HEK293 (cell line): Measurements from ENCODE around the gene HMMR.

Experiments used
- GLIS2 ChIP-seq: fragments of 450-650 bp; formaldehyde crosslinking; IDR thresholded peaks from 2 replicates; pipeline ENCODE4 v1.5.1; 2016; ENCODE audit warnings: missing biosample characterization, missing genetic modification characterization
- HOXC10 ChIP-seq: sonication (generic); formaldehyde crosslinking; IDR thresholded peaks from 2 replicates; pipeline ENCODE4 v1.8.1; 2023; ENCODE audit warnings: mild to moderate bottlenecking, missing genetic modification reagents
- SALL2 ChIP-seq: fragments of 450-650 bp; formaldehyde crosslinking; IDR thresholded peaks from 2 replicates; pipeline ENCODE4 v1.5.0; 2017; ENCODE audit warnings: missing biosample characterization, mild to moderate bottlenecking, missing genetic modification characterization, borderline replicate concordance
- WT1 ChIP-seq: fragments of 450-650 bp; formaldehyde crosslinking; IDR thresholded peaks from 2 replicates; pipeline ENCODE4 v1.5.1; 2016; ENCODE audit warnings: missing biosample characterization, missing genetic modification characterization
- ZEB2 ChIP-seq: fragments of 450-650 bp; formaldehyde crosslinking; IDR thresholded peaks from 2 replicates; pipeline ENCODE4 v1.5.1; 2016; ENCODE audit warnings: missing biosample characterization, missing genetic modification characterization
- ZFP69B ChIP-seq: fragments of 450-650 bp; formaldehyde crosslinking; IDR thresholded peaks from 2 replicates; pipeline ENCODE4 v1.5.1; 2016; ENCODE audit warnings: missing biosample characterization, missing genetic modification characterization
- ZNF10 ChIP-seq: fragments of 450-650 bp; formaldehyde crosslinking; IDR thresholded peaks from 2 replicates; pipeline ENCODE4 v1.5.1; 2017; ENCODE audit warnings: missing biosample characterization, missing genetic modification characterization
- ZNF146 ChIP-seq: fragments of 450-650 bp; formaldehyde crosslinking; IDR thresholded peaks from 2 replicates; pipeline ENCODE4 v1.5.1; 2016; ENCODE audit warnings: missing biosample characterization, missing genetic modification characterization
- ZNF155 ChIP-seq: fragments of 450-650 bp; formaldehyde crosslinking; IDR thresholded peaks from 2 replicates; pipeline ENCODE4 v1.5.1; 2016; ENCODE audit warnings: missing biosample characterization, missing genetic modification characterization
- ZNF292 ChIP-seq: fragments of 450-650 bp; formaldehyde crosslinking; IDR thresholded peaks from 2 replicates; pipeline ENCODE4 v1.5.1; 2016; ENCODE audit warnings: low read depth, missing biosample characterization, missing genetic modification characterization, borderline replicate concordance
- ZNF311 ChIP-seq: fragments of 450-650 bp; formaldehyde crosslinking; IDR thresholded peaks from 2 replicates; pipeline ENCODE4 v1.5.1; 2017; ENCODE audit warnings: missing biosample characterization, missing genetic modification characterization, borderline replicate concordance
- ZNF335 ChIP-seq: fragments of 450-650 bp; formaldehyde crosslinking; conservative IDR thresholded peaks from 2 replicates; pipeline ENCODE4 v1.5.1; 2016; ENCODE audit warnings: missing biosample characterization, missing genetic modification characterization
- ZNF366 ChIP-seq: fragments of 450-650 bp; formaldehyde crosslinking; conservative IDR thresholded peaks from 2 replicates; pipeline ENCODE4 v1.5.1; 2016; ENCODE audit warnings: missing biosample characterization, missing genetic modification characterization
- ZNF48 ChIP-seq: fragments of 450-650 bp; formaldehyde crosslinking; IDR thresholded peaks from 2 replicates; pipeline ENCODE4 v1.5.1; 2016; ENCODE audit warnings: missing biosample characterization, missing genetic modification characterization
- ZNF518A ChIP-seq: fragments of 450-650 bp; formaldehyde crosslinking; conservative IDR thresholded peaks from 2 replicates; pipeline ENCODE4 v1.5.1; 2016; ENCODE audit warnings: low read depth, missing biosample characterization, missing genetic modification characterization
- ZNF544 ChIP-seq: fragments of 450-650 bp; formaldehyde crosslinking; IDR thresholded peaks from 2 replicates; pipeline ENCODE4 v1.5.0; 2017; ENCODE audit warnings: missing biosample characterization, missing genetic modification characterization
- ZNF548 ChIP-seq: fragments of 450-650 bp; formaldehyde crosslinking; IDR thresholded peaks from 2 replicates; pipeline ENCODE4 v1.5.1; 2016; ENCODE audit warnings: missing biosample characterization, missing genetic modification characterization
- ZNF560 ChIP-seq: fragments of 450-650 bp; formaldehyde crosslinking; IDR thresholded peaks from 2 replicates; pipeline ENCODE4 v1.5.1; 2017; ENCODE audit warnings: missing biosample characterization, missing genetic modification characterization, borderline replicate concordance
- ZNF654 ChIP-seq: fragments of 450-650 bp; formaldehyde crosslinking; IDR thresholded peaks from 2 replicates; pipeline ENCODE4 v1.5.1; 2016; ENCODE audit warnings: low read depth, missing biosample characterization, missing genetic modification characterization
- ZNF660 ChIP-seq: fragments of 450-650 bp; IDR thresholded peaks from 2 replicates; pipeline ENCODE4 v1.5.1; 2018; ENCODE audit warnings: missing biosample characterization, mild to moderate bottlenecking, missing genetic modification characterization
- ZNF777 ChIP-seq: fragments of 450-650 bp; formaldehyde crosslinking; IDR thresholded peaks from 2 replicates; pipeline ENCODE4 v1.5.1; 2017; ENCODE audit warnings: missing biosample characterization, missing genetic modification characterization, borderline replicate concordance
- ZNF837 ChIP-seq: fragments of 450-650 bp; formaldehyde crosslinking; IDR thresholded peaks from 2 replicates; pipeline ENCODE4 v1.5.1; 2016; ENCODE audit warnings: missing biosample characterization, missing genetic modification characterization
- ZSCAN30 ChIP-seq: fragments of 450-650 bp; IDR thresholded peaks from 2 replicates; pipeline ENCODE4 v1.5.1; 2018; ENCODE audit warnings: missing biosample characterization, mild to moderate bottlenecking, missing genetic modification characterization, moderate library complexity
- ZXDB ChIP-seq: fragments of 450-650 bp; formaldehyde crosslinking; IDR thresholded peaks from 2 replicates; pipeline ENCODE4 v1.5.1; 2016; ENCODE audit warnings: missing biosample characterization, missing genetic modification characterization
- TF ChIP-seq, protein P1 (sequence below): fragments of 450-650 bp; formaldehyde crosslinking; IDR thresholded peaks from 2 replicates; pipeline ENCODE4 v1.5.1; 2016; ENCODE audit warnings: missing biosample characterization, missing genetic modification characterization
- TF ChIP-seq, protein P2 (sequence below): fragments of 450-650 bp; formaldehyde crosslinking; IDR thresholded peaks from 2 replicates; pipeline ENCODE4 v1.5.1; 2016; ENCODE audit warnings: missing biosample characterization, missing genetic modification characterization
- TF ChIP-seq, protein P3 (sequence below): fragments of 450-650 bp; formaldehyde crosslinking; IDR thresholded peaks from 2 replicates; pipeline ENCODE4 v1.5.1; 2017; ENCODE audit warnings: missing biosample characterization, missing genetic modification characterization
- TF ChIP-seq, protein P4 (sequence below): fragments of 450-650 bp; formaldehyde crosslinking; IDR thresholded peaks from 2 replicates; pipeline ENCODE4 v1.5.1; 2017; ENCODE audit warnings: missing biosample characterization, missing genetic modification characterization

The HMMR gene

GRCh38 chr5:163437309-163438182 is 22.9 kb upstream of the HMMR start, which contains the start of gene CCNG1 (continued):
- TF ChIP-seq, protein P1, sequence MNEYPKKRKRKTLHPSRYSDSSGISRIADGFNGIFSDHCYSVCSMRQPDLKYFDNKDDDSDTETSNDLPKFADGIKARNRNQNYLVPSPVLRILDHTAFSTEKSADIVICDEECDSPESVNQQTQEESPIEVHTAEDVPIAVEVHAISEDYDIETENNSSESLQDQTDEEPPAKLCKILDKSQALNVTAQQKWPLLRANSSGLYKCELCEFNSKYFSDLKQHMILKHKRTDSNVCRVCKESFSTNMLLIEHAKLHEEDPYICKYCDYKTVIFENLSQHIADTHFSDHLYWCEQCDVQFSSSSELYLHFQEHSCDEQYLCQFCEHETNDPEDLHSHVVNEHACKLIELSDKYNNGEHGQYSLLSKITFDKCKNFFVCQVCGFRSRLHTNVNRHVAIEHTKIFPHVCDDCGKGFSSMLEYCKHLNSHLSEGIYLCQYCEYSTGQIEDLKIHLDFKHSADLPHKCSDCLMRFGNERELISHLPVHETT (tag by site-specific recombination), result no peak; the same call in 1 of the 2 replicates
- TF ChIP-seq, protein P2, sequence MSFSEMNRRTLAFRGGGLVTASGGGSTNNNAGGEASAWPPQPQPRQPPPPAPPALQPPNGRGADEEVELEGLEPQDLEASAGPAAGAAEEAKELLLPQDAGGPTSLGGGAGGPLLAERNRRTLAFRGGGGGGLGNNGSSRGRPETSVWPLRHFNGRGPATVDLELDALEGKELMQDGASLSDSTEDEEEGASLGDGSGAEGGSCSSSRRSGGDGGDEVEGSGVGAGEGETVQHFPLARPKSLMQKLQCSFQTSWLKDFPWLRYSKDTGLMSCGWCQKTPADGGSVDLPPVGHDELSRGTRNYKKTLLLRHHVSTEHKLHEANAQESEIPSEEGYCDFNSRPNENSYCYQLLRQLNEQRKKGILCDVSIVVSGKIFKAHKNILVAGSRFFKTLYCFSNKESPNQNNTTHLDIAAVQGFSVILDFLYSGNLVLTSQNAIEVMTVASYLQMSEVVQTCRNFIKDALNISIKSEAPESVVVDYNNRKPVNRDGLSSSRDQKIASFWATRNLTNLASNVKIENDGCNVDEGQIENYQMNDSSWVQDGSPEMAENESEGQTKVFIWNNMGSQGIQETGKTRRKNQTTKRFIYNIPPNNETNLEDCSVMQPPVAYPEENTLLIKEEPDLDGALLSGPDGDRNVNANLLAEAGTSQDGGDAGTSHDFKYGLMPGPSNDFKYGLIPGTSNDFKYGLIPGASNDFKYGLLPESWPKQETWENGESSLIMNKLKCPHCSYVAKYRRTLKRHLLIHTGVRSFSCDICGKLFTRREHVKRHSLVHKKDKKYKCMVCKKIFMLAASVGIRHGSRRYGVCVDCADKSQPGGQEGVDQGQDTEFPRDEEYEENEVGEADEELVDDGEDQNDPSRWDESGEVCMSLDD (tag by site-specific recombination), result peak; percentile 68; the same call in 1 of the 2 replicates
- TF ChIP-seq ZNF366 (tag by site-specific recombination) (peak; percentile 45; the same call in 1 of the 2 replicates), ZNF155 (tag by site-specific recombination) (no peak), ZXDB (tag by site-specific recombination) (peak; percentile 75), ZNF10 (tag by site-specific recombination) (peak; percentile 97), ZNF335 (tag by site-specific recombination) (peak; percentile 54; the same call in 1 of the 2 replicates), ZNF518A (tag by site-specific recombination) (no peak), ZNF654 (tag by site-specific recombination) (no peak), ZNF48 (tag by site-specific recombination) (no peak), ZNF660 (peak; percentile 84), ZFP69B (no peak), HOXC10 (CRISPR knock-in tag) (no peak), ZSCAN30 (peak; percentile 76; the same call in 1 of the 2 replicates), GLIS2 (tag by site-specific recombination) (peak; percentile 94), ZNF837 (tag by site-specific recombination) (no peak), ZNF292 (tag by site-specific recombination) (no peak), SALL2 (tag by site-specific recombination) (no peak), ZNF146 (tag by site-specific recombination) (peak; percentile 39), ZEB2 (tag by site-specific recombination) (peak; percentile 73), ZNF777 (tag by site-specific recombination) (no peak), ZNF560 (tag by site-specific recombination) (no peak), ZNF311 (tag by site-specific recombination) (no peak), ZNF548 (tag by site-specific recombination) (no peak), WT1 (0 out of 2 replicates have a peak, but pooled peaks have one; percentile 16), ZNF544 (no peak)
- TF ChIP-seq, protein P3, sequence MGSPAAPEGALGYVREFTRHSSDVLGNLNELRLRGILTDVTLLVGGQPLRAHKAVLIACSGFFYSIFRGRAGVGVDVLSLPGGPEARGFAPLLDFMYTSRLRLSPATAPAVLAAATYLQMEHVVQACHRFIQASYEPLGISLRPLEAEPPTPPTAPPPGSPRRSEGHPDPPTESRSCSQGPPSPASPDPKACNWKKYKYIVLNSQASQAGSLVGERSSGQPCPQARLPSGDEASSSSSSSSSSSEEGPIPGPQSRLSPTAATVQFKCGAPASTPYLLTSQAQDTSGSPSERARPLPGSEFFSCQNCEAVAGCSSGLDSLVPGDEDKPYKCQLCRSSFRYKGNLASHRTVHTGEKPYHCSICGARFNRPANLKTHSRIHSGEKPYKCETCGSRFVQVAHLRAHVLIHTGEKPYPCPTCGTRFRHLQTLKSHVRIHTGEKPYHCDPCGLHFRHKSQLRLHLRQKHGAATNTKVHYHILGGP (tag by site-specific recombination), result no peak
- TF ChIP-seq, protein P4, sequence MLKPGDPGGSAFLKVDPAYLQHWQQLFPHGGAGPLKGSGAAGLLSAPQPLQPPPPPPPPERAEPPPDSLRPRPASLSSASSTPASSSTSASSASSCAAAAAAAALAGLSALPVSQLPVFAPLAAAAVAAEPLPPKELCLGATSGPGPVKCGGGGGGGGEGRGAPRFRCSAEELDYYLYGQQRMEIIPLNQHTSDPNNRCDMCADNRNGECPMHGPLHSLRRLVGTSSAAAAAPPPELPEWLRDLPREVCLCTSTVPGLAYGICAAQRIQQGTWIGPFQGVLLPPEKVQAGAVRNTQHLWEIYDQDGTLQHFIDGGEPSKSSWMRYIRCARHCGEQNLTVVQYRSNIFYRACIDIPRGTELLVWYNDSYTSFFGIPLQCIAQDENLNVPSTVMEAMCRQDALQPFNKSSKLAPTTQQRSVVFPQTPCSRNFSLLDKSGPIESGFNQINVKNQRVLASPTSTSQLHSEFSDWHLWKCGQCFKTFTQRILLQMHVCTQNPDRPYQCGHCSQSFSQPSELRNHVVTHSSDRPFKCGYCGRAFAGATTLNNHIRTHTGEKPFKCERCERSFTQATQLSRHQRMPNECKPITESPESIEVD (tag by site-specific recombination), result no peak
